T-helper 2 cell (primary cell): Measurements from ENCODE around the gene AHNAK2.
A peak's percentile ranks its signal among the peaks of the same experiment; 100 is the strongest.
"Not testable (repeated sequence)": the region's sequence is repeated elsewhere in the genome, so short reads cannot be mapped to it uniquely, and the experiment has no call there.

ENCODE experiments used
- DNase-seq, 5 experiments: peaks; one replicate each; pipeline versions ENCODE4 v3.0.0 to v3.0.0-alpha.2; 2012 to 2022

AHNAK2 gene

DNA sequence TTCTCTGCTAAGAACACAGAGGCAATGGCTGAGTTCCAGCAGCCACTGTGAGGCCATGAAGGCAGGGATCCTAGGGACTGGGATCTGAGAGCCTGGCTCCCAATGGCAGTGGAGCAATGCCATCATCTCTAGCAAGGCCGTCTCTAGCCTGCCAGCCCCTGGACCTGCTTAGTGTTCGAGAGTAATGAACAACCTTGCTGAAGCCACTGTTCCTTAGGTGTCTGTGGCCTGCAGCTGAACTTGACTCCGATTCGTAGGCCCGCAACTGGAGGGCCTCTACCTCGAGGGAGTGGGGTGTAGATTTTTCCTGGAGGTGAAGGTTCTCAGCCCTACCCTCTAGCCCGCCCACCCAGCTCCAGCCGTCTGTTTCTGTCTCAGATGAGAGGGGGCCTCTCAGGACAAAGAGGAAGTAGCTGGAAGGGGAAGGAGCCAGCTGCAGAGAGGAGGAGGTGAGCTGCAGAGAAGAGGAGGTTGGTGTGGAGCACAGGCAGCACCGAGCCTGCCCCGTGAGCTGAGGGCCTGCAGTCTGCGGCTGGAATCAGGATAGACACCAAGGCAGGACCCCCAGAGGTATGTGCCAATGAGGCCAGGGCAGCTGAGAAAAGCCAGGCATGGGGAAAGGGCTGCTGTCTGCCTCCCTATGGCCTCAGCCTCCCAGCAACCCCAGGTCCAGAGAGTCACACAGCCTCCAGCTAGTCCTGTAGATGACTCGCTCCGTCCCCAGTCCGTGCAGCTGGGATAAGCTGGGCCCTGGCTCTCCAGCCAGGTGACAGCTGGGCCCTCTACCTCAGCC, 53.6 kb downstream of the AHNAK2 start, which contains the start of gene PLD4:
Gene PLD4, plus strand, starts transcription at position 459 of the 793 bp plus-strand sequence. CDS start 2,262 bp downstream, outside the sequence.
- DNase-seq: no peak

DNA sequence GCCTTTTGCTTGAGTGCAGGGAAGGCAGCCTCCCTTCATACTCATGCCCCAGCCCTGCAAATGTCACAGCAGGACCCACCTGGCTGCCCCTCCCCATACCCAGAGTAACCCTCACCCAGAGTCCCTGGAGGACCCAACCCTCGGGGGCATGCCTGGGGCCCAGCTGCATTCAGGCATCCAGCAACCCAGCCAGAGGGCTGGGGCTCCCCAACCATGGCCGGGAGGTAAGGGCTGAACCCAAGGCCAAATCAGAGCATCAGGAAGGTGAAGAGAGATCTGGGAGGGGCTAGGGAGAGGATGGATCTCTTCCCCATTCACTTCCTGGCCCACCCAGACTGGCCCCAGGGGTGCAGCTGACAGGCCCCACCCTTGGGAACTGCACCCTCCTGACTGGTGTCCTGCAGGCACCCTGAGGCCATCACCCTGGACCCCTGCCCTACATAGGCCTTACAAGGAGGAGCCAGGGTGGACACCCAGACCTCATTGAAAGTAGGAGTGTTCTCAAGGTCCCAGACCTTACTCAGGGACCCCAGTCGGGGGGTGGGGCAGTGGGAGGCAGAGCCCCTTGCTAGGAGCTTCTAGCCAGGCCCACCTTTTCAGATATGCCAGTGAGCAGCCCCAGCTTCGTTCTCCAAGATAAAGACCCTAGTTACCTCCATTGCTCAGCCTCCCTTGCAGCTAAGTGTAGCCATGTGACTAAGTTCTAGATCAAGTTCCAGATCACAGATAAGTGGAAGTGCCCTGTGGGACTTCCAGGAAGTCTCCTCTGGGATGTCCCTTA, 54.3 kb downstream of the AHNAK2 start:
- no peak for DNase-seq

- DNase-seq: no peak
Measured at GRCh38 chr14:104919993-104920315, 58.2 kb downstream of the AHNAK2 start.

GRCh38 chr14:104919152-104919992, 58.8 kb downstream of the AHNAK2 start:
- DNase-seq: not testable (repeated sequence)

DNA sequence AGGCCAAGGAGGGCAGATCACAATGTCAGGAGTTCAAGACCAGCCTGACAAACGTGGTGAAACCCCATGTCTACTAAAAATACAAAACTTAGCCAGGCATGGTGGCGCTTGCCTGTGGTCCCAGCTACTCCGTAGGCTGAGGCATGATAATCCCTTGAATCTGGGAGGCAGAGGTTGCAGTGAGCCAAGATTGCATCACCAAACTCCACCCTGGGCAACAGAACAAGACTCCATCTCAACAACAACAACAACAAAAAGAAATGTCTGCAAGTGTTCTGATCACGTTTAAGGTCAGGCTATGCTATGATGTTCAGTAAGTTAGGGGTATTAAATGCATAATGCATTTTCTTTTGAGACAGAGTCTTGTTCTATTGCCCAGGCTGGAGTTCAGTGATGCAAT, 60.2 kb downstream of the AHNAK2 start:
- no peak for DNase-seq

- DNase-seq: no peak
Measured at GRCh38 chr14:104917116-104917515, 61.1 kb downstream of the AHNAK2 start.

DNA sequence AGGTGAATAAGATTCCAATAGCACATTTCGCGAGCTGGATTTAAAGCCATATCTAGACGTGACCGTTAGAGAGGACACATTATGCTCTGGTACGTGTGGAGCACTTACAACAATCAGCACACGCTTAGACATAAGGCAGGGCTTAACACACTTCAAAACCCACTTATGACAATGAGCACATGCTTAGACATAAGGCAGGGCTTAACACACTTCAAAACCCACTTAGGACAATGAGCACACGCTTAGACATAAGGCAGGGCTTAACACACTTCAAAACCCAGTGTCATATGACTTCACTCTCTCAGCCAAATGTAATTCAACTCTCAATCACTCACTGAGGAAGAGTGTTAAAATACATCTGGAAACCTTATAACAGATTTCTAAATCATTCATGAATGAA, 64.7 kb downstream of the AHNAK2 start:
- no peak for DNase-seq

GRCh38 chr14:104912053-104912452, 66.1 kb downstream of the AHNAK2 start:
- no peak for DNase-seq

DNA sequence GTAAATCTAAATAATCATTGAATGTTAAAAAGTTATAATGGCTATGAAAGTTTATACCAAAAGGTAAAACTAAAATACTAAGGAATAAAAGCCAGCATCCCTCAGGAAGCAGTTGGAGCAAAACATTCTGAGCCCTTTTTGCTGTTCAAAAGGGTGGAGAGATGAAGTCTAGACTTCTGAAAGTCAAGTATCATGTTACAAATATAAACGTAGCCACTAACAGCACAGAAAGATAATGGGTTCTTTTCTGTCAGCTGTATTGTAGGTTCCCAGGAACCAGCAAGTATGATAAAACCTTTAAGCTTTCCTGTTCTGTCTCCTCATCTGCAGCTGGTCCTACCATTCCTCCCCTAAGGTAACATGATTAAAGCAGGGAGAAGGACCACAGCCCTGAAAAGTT, 69.9 kb downstream of the AHNAK2 start:
- no peak for DNase-seq

DNA sequence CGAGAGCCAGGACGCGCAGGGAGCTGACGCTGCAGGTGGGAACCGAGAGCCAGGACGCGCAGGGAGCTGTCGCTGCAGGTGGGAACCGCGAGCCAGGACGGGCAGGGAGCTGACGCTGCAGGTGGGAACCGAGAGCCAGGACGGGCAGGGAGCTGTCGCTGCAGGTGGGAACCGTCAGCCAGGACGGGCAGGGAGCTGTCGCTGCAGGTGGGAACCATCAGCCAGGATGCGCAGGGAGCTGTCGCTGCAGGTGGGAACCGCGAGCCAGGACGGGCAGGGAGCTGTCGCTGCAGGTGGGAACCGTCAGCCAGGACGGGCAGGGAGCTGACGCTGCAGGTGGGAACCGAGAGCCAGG, 72.6 kb downstream of the AHNAK2 start:
- DNase-seq: not testable (repeated sequence)

GRCh38 chr14:104904650-104905578, 73.3 kb downstream of the AHNAK2 start:
- not testable (repeated sequence) for DNase-seq

DNA sequence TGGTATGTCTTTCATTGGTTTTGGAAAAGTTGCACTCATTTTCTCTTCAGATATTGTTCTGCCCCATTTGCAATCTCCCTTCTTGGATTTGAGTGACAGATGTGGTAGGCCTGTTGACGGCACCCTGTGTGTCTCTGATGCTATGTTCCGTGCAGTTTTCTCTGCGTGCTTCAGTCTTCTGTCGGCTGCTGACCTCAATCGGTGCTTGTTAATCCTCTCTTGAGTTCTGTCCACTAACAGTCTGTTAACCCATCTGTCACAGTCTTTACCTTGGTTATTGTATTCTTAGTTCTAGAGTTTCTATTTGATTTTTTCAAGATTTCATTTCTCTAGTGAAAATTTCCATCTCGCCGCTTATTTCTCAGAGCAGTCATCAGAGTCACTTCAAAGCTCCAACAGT, 74.2 kb downstream of the AHNAK2 start:
- no peak for DNase-seq

GRCh38 chr14:104900639-104901512, 77.3 kb downstream of the AHNAK2 start:
- no peak for DNase-seq

GRCh38 chr14:104899781-104900180, 78.4 kb downstream of the AHNAK2 start:
- no peak for DNase-seq

DNA sequence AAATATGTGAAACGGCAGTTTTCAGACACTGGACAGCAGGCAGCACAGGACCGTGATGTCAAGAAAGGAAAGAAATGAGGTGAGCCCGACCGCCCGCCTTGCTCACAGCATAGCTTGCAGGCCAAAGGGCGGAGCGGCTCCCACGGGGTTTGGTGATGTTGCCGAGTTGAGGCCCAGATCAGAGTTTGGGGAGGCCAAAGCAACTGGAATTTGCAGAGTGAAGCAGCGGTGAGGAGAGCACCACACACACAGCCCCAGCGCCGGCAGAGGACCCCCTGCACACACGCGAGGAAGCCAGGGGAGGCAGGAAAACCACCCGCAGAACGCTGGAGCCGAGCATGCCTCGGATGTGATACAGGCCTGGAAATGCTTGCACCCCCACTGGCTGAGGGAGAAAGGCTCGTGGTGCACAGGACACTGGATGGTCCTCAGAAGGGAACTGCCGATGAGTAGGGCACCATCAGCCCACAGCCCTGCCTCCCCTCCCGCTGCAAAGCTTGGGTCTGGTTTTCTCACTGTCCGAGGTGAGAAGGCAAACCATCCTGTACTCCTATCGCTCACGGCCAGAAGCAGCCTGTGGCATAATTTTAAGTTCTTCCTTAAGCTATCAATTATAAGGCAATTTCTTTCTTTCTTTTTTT, 79.2 kb downstream of the AHNAK2 start:
- no peak for DNase-seq

DNA sequence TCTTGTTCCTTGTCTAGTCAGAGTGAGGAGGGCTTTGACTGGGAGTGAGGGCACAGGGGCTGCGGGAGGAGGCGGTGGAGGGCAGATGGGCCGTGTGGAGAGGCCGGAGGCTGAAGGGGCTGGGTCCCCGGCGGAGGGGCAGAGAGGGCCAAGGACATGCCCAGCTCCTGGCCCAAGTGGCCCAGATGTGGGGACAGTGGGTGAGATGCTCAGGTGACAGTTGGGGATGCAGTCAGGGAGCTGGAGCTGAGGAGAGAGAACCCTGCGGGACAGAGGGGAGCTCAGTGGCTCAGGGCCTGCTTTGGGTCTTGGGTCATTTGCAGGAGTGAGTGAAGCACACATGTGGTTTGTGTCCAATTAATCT, 80.0 kb downstream of the AHNAK2 start:
- DNase-seq: no peak

GRCh38 chr14:104897330-104898194, 80.6 kb downstream of the AHNAK2 start:
- DNase-seq: no peak

- DNase-seq: peak in 1 of 5 experiments; percentile 9
Measured at GRCh38 chr14:104895786-104896661, 82.2 kb downstream of the AHNAK2 start.
